PC-3 (cell line): ENCODE measurements around the gene RARRES2. TPM values are rescaled to one million over a fixed set of nuclear protein-coding genes. Genes with fewer than 3 reads are reported as not detected.
"Not testable (repeated sequence)": the region's sequence is repeated elsewhere in the genome, so short reads cannot be mapped to it uniquely, and the experiment has no call there.

Experiments used
- ATAC-seq: fragments of 200-7000 bp; cut with Tn5 transposase; 2 replicates; pipeline ENCODE4 v1.9.1; 2020; ENCODE audit warnings: mild to moderate bottlenecking, moderate library complexity
- BruUV-seq: library from RNA; stranded (reverse); fragments of 400-500 nt; replicated peaks from 2 replicates; lab custom pipeline; 2021; lab: Mats Ljungman, UMichigan
- CTCF ChIA-PET: fragments of 300-600 bp; sonication (Branson Sonifier 250); formaldehyde crosslinking; loops from one replicate; lab custom pipeline; 2022; ENCODE audit warnings: antibody characterized with exemption; lab: Charles Lee
- POLR2A ChIA-PET: fragments of 300-600 bp; sonication (Branson Sonifier 250); formaldehyde crosslinking; loops from one replicate; lab custom pipeline; 2022; ENCODE audit warnings: antibody characterized with exemption; ENCODE audit not compliant: unreplicated experiment; lab: Charles Lee
- DNase-seq: peaks from one replicate; pipeline ENCODE4 v3.0.0-alpha.2; 2015
- H2AFZ ChIP-seq: fragments of 300-600 bp; sonication (generic); 2 replicates; pipeline ENCODE4 v1.6.0; 2016; ENCODE audit warnings: antibody characterized with exemption, low read length
- H3F3A ChIP-seq: fragments of 300-600 bp; sonication (generic); one replicate; pipeline ENCODE4 v1.6.0; 2017; ENCODE audit warnings: antibody characterized with exemption, low read length, control low read depth, mild to moderate bottlenecking; ENCODE audit not compliant: unreplicated experiment
- H3K27ac ChIP-seq: fragments of 300-600 bp; sonication (generic); 2 replicates; pipeline ENCODE4 v1.5.1; 2016; ENCODE audit warnings: mild to moderate bottlenecking, low read length
- H3K27me3 ChIP-seq: fragments of 300-600 bp; sonication (generic); 2 replicates; pipeline ENCODE4 v1.6.1; 2016; ENCODE audit warnings: low read length, mixed read lengths
- H3K36me3 ChIP-seq: fragments of 300-600 bp; sonication (generic); 2 replicates; pipeline ENCODE4 v1.6.1; 2016; ENCODE audit warnings: low read depth, mixed run types, low read length, mixed read lengths
- H3K4me1 ChIP-seq: fragments of 300-600 bp; sonication (generic); 2 replicates; pipeline ENCODE4 v1.5.1; 2016; ENCODE audit warnings: low read length; ENCODE audit not compliant: insufficient read depth
- H3K4me2 ChIP-seq: fragments of 300-600 bp; sonication (generic); 2 replicates; pipeline ENCODE4 v1.6.0; 2016; ENCODE audit warnings: low read length
- H3K4me3 ChIP-seq: fragments of 300-600 bp; sonication (generic); 2 replicates; pipeline ENCODE4 v1.5.1; 2016; ENCODE audit warnings: mild to moderate bottlenecking, low read length, mixed read lengths
- H3K79me2 ChIP-seq: fragments of 300-600 bp; sonication (generic); 2 replicates; pipeline ENCODE4 v1.6.1; 2017; ENCODE audit warnings: low read length, mixed read lengths
- H3K9ac ChIP-seq: fragments of 300-600 bp; sonication (generic); 2 replicates; pipeline ENCODE4 v1.6.0; 2016; ENCODE audit warnings: mild to moderate bottlenecking, low read length
- H3K9me2 ChIP-seq: fragments of 300-600 bp; sonication (generic); replicated peaks from 2 replicates; pipeline ENCODE4 v1.6.1; 2016; ENCODE audit warnings: mixed run types, low read length, mixed read lengths
- H3K9me3 ChIP-seq: fragments of 300-600 bp; sonication (generic); 2 replicates; pipeline ENCODE4 v1.6.1; 2016; ENCODE audit warnings: low read length, mixed read lengths
- H4K20me1 ChIP-seq: fragments of 300-600 bp; sonication (generic); 2 replicates; pipeline ENCODE4 v1.6.1; 2016; ENCODE audit warnings: low read length, mixed read lengths
- CTCF ChIP-seq: fragments of 300-600 bp; sonication (generic); conservative IDR thresholded peaks from 2 replicates; pipeline ENCODE4 v1.5.1; 2017; ENCODE audit warnings: antibody characterized with exemption, low read depth, mild to moderate bottlenecking, low read length
- EZH2 ChIP-seq: fragments of 300-600 bp; sonication (generic); IDR thresholded peaks from one replicate; pipeline ENCODE4 v1.6.1; 2017; ENCODE audit warnings: antibody characterized with exemption, mild to moderate bottlenecking, low read length; ENCODE audit not compliant: unreplicated experiment
- EZH2phosphoT487 ChIP-seq: fragments of 300-600 bp; sonication (generic); IDR thresholded peaks from 2 replicates; pipeline ENCODE4 v1.6.1; 2018; ENCODE audit warnings: mild to moderate bottlenecking, antibody characterized with exemption, low read length, borderline replicate concordance
- intact Hi-C: fragments of 100-400 bp; cut with micrococcal nuclease; formaldehyde crosslinking; loops from 2 replicates; pipeline ENCODE4 v1.9.0; 2023
- total RNA-seq: library from RNA; depleted of rRNA; stranded (reverse); fragments of >200 nt; gene quantifications from 2 replicates; pipeline ENCODE4 v1.2.3, GENCODE V29; 2014

The RARRES2 gene
- total RNA-seq, 1 experiment from 2014 or later = 1.6 TPM

- Histone ChIP-seq H4K20me1 (no peaks in the 10 kb centered on the region), H3K4me3 (no peak overlapping the region), H2AFZ (no peak overlapping the region), H3K9ac (no peak overlapping the region), H3K79me2 (no peaks in the 10 kb centered on the region), H3K9me3 (no peaks in the 10 kb centered on the region), H3K27me3 (no peaks in the 10 kb centered on the region), H3K27ac (no peak overlapping the region), H3K36me3 (no peaks in the 10 kb centered on the region), H3K9me2 (no peaks in the 10 kb centered on the region), H3F3A (no peaks in the 10 kb centered on the region), H3K4me1 (no peaks in the 10 kb centered on the region), H3K4me2 (no peak overlapping the region)
- no peak for DNase-seq
- TF ChIP-seq EZH2phosphoT487 = no peak
- TF ChIP-seq CTCF = no peak
- TF ChIP-seq EZH2 = no peak
- intact Hi-C loops = no loop called here
- POLR2A ChIA-PET = no interaction called here
- BruUV-seq = no TSS peak
- CTCF ChIA-PET = no interaction called here
- no peak for ATAC-seq
Observed at GRCh38 chr7:150314639-150315239, 26.7 kb downstream of the RARRES2 start.

GRCh38 chr7:150313870-150314269 is 27.6 kb downstream of the RARRES2 start:
- no TSS peak for BruUV-seq
- no peak overlapping the region for H2AFZ ChIP-seq
- no peak overlapping the region for H3K4me3 ChIP-seq
- no peaks in the 10 kb centered on the region for H3K9me2 ChIP-seq
- TF ChIP-seq CTCF (no peak), EZH2 (no peak), EZH2phosphoT487 (no peak)
- H3K36me3 ChIP-seq = no peaks in the 10 kb centered on the region
- no peak for DNase-seq
- no peaks in the 10 kb centered on the region for H3K27me3 ChIP-seq
- H3F3A ChIP-seq = no peaks in the 10 kb centered on the region
- H4K20me1 ChIP-seq = no peaks in the 10 kb centered on the region
- H3K4me1 ChIP-seq = no peaks in the 10 kb centered on the region
- no peak for ATAC-seq
- H3K4me2 ChIP-seq = no peak overlapping the region
- no peak overlapping the region for H3K27ac ChIP-seq
- POLR2A ChIA-PET = no interaction called here
- CTCF ChIA-PET = no interaction called here
- H3K9ac ChIP-seq = no peak overlapping the region
- H3K9me3 ChIP-seq = no peaks in the 10 kb centered on the region
- intact Hi-C loops = no loop called here
- no peaks in the 10 kb centered on the region for H3K79me2 ChIP-seq

- Histone ChIP-seq H4K20me1 (no peaks in the 10 kb centered on the region), H3K4me1 (no peaks in the 10 kb centered on the region), H3K27me3 (no peaks in the 10 kb centered on the region), H3K9ac (no peak overlapping the region), H3K79me2 (no peaks in the 10 kb centered on the region), H2AFZ (no peak overlapping the region), H3K4me2 (no peak overlapping the region), H3K9me2 (no peaks in the 10 kb centered on the region), H3K27ac (no peak overlapping the region), H3K36me3 (no peaks in the 10 kb centered on the region), H3K9me3 (no peaks in the 10 kb centered on the region), H3K4me3 (no peak overlapping the region), H3F3A (no peaks in the 10 kb centered on the region)
- TF ChIP-seq CTCF = no peak
- TF ChIP-seq EZH2 = no peak
- no peak for TF ChIP-seq EZH2phosphoT487
- no peak for DNase-seq
- intact Hi-C loops = no loop called here
- ChIA-PET POLR2A (no interaction called here), CTCF (no interaction called here)
- ATAC-seq = no peak
- no TSS peak for BruUV-seq
Observed at GRCh38 chr7:150313367-150313809, 28.0 kb downstream of the RARRES2 start.

GRCh38 chr7:150312649-150313366 is 28.6 kb downstream of the RARRES2 start:
- CTCF ChIA-PET, H3K9me3 ChIP-seq, H3K9ac ChIP-seq, BruUV-seq, H3K9me2 ChIP-seq, H3K27me3 ChIP-seq, intact Hi-C loops, H2AFZ ChIP-seq, H3K4me2 ChIP-seq, H4K20me1 ChIP-seq, H3K4me3 ChIP-seq, H3F3A ChIP-seq, POLR2A ChIA-PET, H3K79me2 ChIP-seq, H3K4me1 ChIP-seq, H3K36me3 ChIP-seq, ATAC-seq, H3K27ac ChIP-seq: not testable (repeated sequence)
- peak; percentile 13 for DNase-seq
